ENCODE data around the gene GOLIM4. TPM values are rescaled to one million over a fixed set of nuclear protein-coding genes. Genes with fewer than 3 reads are reported as not detected.

The GOLIM4 gene
- total and polyA plus RNA-seq, 8 donors, result 5.6 to 17.6 (median 9.1) TPM

DNA sequence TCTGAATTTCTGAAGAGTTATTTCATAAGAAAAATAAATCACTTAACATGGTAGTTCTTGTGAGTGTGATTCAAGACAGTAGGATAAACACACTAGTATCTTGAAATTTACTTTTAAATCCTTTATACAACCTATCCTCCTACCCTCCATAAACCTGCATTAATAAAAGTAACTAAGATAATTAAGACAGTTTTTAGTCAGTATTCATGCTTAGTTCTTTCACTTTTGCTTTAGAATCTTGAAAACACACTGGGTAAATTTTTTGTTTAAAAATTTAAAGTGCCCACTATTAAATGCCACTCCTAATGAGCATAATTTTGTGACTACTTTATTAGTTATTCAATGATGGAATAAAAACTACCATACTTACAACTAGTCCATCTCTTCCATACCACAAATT lies 28.8 kb downstream of the GOLIM4 start:
- no peak for FAIRE-seq
- no peak for DNase-seq
- Histone ChIP-seq H3K9me3 (no peaks in the 10 kb centered on the region), H3K36me3 (no peaks in the 10 kb centered on the region), H3K4me1 (peaks cover 10 to 29% (median 12%) of the 10 kb centered on the region in 3 donors), H3K27ac (no peak overlapping the region), H3K27me3 (no peaks in the 10 kb centered on the region), H3K4me3 (no peak overlapping the region)
- no peak for TF ChIP-seq CTCF (IDR thresholded peaks at IDR 0.05)
- intact Hi-C loops (cut with DNase I), result no loop called here
- ATAC-seq, result no peak

DNA sequence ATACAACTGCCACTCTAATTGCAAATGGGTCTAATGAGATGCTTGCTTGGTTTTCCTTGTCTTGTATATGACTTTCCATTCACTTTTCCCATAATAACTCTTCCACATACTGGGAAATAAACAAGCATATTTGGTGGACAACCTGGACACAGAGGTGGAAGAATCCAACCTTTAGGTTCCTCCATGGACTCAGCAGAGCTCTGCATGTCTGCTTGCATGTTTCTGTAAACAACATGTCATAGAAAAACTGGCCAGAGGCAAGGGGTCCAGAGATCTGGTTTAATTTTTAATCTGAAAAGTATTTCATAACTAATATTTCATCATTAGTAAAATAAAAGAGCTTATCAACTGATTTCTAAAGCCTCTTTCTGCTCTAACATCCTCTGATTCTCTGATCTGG lies 30.2 kb downstream of the GOLIM4 start:
- FAIRE-seq, result no peak
- TF ChIP-seq CTCF (IDR thresholded peaks at IDR 0.05), result no peak
- Histone ChIP-seq H3K4me1 (peaks cover 13 to 31% (median 15%) of the 10 kb centered on the region in 3 donors), H3K27me3 (no peaks in the 10 kb centered on the region), H3K4me3 (no peak overlapping the region), H3K9me3 (no peaks in the 10 kb centered on the region), H3K27ac (no peak overlapping the region), H3K36me3 (no peaks in the 10 kb centered on the region)
- no peak for ATAC-seq
- intact Hi-C loops (cut with DNase I), result no loop called here
- no peak for DNase-seq

- peaks cover 13 to 31% (median 15%) of the 10 kb centered on the region in 3 donors for H3K4me1 ChIP-seq
- ATAC-seq (no peak), FAIRE-seq (no peak), DNase-seq (no peak)
- no peaks in the 10 kb centered on the region for H3K36me3 ChIP-seq
- TF ChIP-seq CTCF (IDR thresholded peaks at IDR 0.05), result no peak
- no peaks in the 10 kb centered on the region for H3K27me3 ChIP-seq
- no peak overlapping the region for H3K4me3 ChIP-seq
- no peaks in the 10 kb centered on the region for H3K9me3 ChIP-seq
- H3K27ac ChIP-seq, result no peak overlapping the region
- intact Hi-C loops (cut with DNase I), result no loop called here
Observed at GRCh38 chr3:168063122-168063521, 32.6 kb downstream of the GOLIM4 start.

GRCh38 chr3:168062679-168063078 lies 33.0 kb downstream of the GOLIM4 start:
- peak in 1 of 4 donors; percentile 39 for ATAC-seq
- no peak for TF ChIP-seq CTCF (IDR thresholded peaks at IDR 0.05)
- no peak for FAIRE-seq
- Histone ChIP-seq H3K4me1 (peaks cover 13 to 31% (median 15%) of the 10 kb centered on the region in 3 donors), H3K27me3 (no peaks in the 10 kb centered on the region), H3K4me3 (no peak overlapping the region), H3K36me3 (no peaks in the 10 kb centered on the region), H3K9me3 (no peaks in the 10 kb centered on the region), H3K27ac (peak overlapping the region in 1 of 4 donors; percentile 4)
- intact Hi-C loops (cut with DNase I), result no loop called here
- WGBS, 2 donors, result 61 to 68% methylated on average over 6 of the region's 6 CpGs
- DNase-seq, result no peak

DNA sequence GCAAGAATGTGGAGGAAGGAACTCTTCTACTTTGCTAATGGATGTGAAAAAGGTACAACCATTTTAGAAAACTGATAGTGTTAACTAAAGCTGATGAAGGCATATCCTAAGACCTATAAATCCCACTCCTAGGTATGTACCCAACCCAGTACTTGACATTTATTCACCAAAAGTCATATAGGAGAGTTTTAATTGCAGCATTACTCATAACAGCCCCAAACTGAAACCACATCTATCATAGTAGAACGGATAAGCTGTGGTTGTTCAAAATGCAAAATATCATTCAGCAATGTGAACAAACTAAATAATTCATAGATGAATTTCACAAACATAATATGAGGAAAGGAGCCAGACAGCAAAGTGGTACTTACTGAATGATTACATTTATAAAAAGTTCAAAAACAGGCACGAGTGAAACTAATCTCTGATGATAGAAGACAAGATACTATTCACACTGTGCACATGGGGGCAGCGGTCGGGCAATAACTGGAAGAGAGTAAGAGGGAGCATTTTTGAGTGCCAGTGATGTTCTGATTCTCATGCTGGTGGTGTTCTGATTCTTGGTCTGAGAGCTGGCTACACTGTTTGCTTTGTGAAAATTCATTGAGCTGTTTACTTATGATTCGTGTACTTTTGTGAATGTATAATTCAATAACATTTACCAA lies 34.3 kb downstream of the GOLIM4 start:
- H3K9me3 ChIP-seq, result no peaks in the 10 kb centered on the region
- no peak overlapping the region for H3K27ac ChIP-seq
- FAIRE-seq (no peak), DNase-seq (no peak), ATAC-seq (peak in 1 of 4 donors; percentile 41)
- 42 to 45% methylated on average over 5 of the region's 5 CpGs for WGBS, 2 donors
- no peak overlapping the region for H3K4me3 ChIP-seq
- intact Hi-C loops (cut with DNase I), result no loop called here
- H3K4me1 ChIP-seq, result peaks cover 9 to 21% (median 13%) of the 10 kb centered on the region in 3 donors
- no peaks in the 10 kb centered on the region for H3K36me3 ChIP-seq
- H3K27me3 ChIP-seq, result no peaks in the 10 kb centered on the region
- no peak for TF ChIP-seq CTCF (IDR thresholded peaks at IDR 0.05)

Data from pancreas (tissue), 10 donors.